MCF 10A (cell line): ENCODE data around the gene IFNLR1. TPM values are rescaled to one million over a fixed set of nuclear protein-coding genes. Genes with fewer than 3 reads are reported as not detected.

Experiments
- BruUV-seq: library from RNA; stranded (reverse); fragments of 400-500 nt; replicated peaks from 2 replicates; lab custom pipeline; 2021; lab: Mats Ljungman, UMichigan
- CTCF ChIA-PET: fragments of 300-600 bp; sonication (Branson Sonifier 250); formaldehyde crosslinking; extraction: SDS; loops from one replicate; lab custom pipeline; 2021; ENCODE audit warnings: antibody characterized with exemption, inconsistent platforms; lab: Yijun Ruan, JAX
- POLR2A ChIA-PET: fragments of 300-600, 350-650 bp; sonication (Branson Sonifier 250); formaldehyde crosslinking; extraction: SDS; loops from one replicate; lab custom pipeline; 2020; ENCODE audit warnings: antibody characterized with exemption, inconsistent platforms; lab: Yijun Ruan, JAX
- DNase-seq: peaks from one replicate; pipeline ENCODE4 v3.0.0-alpha.2; 2018; ENCODE audit not compliant: unreplicated experiment
- H3K27ac Mint-ChIP-seq: one replicate; pipeline ENCODE4 v1.8.0; 2022; ENCODE audit warnings: mild to moderate bottlenecking, low read depth, mixed read lengths; ENCODE audit not compliant: unreplicated experiment
- H3K27me3 Mint-ChIP-seq: one replicate; pipeline ENCODE4 v1.8.0; 2022; ENCODE audit warnings: mixed read lengths; ENCODE audit not compliant: insufficient read depth, unreplicated experiment
- H3K36me3 Mint-ChIP-seq: one replicate; pipeline ENCODE4 v1.8.0; 2022; ENCODE audit warnings: mild to moderate bottlenecking, moderate library complexity, mixed read lengths; ENCODE audit not compliant: insufficient read depth, unreplicated experiment
- H3K4me1 Mint-ChIP-seq: one replicate; pipeline ENCODE4 v1.8.0; 2022; ENCODE audit warnings: mixed read lengths; ENCODE audit not compliant: insufficient read depth, unreplicated experiment
- H3K4me3 Mint-ChIP-seq: one replicate; pipeline ENCODE4 v1.8.0; 2022; ENCODE audit warnings: mild to moderate bottlenecking, moderate library complexity, mixed read lengths; ENCODE audit not compliant: unreplicated experiment
- H3K9me3 Mint-ChIP-seq: one replicate; pipeline ENCODE4 v1.8.0; 2022; ENCODE audit warnings: mixed read lengths; ENCODE audit not compliant: unreplicated experiment
- intact Hi-C: fragments of 100-400 bp; cut with micrococcal nuclease; formaldehyde crosslinking; loops from 2 replicates; pipeline ENCODE4 v1.14.1; 2022
- total RNA-seq: library from RNA; stranded (reverse); gene quantifications from 2 replicates; pipeline ENCODE4 v1.2.3, GENCODE V29; 2022
- TF ChIP-seq, protein P1 (sequence below): fragments of 200-600 bp; IDR thresholded peaks from one replicate; pipeline ENCODE4 v1.8.0; 2022; ENCODE audit warnings: antibody characterized with exemption, mild to moderate bottlenecking; ENCODE audit not compliant: unreplicated experiment

IFNLR1 gene
- total RNA-seq, 1 experiment from 2014 or later = 0.19 TPM

DNA sequence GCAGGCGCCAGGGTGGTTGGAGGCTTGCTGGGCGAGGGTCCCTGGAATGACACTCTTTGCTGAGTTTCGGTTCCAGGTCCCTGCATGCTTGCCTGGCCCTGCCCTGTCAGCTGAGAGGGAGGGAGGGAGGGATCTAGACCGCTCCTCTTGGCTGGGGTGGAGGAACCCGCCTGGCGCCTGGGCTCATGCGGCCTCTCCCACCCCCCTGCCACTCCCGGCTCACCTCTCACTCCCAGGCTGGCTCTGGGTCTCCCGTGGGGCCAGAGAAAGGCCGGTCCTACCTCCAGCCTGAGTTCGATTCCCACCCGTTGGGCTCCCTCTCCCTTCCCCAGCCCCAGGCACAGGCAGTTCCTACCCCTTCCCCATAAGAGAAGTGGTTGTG, 19.0 kb upstream of the IFNLR1 start:
- Mint-ChIP-seq H3K4me3 (no peak overlapping the region), H3K27me3 (no peaks in the 10 kb centered on the region), H3K27ac (no peak overlapping the region), H3K36me3 (peaks cover 5% of the 10 kb centered on the region), H3K4me1 (peaks cover 21% of the 10 kb centered on the region), H3K9me3 (no peaks in the 10 kb centered on the region)
- DNase-seq = no peak
- intact Hi-C loops = loop anchor here (10.0 kb wide), 1 partner anchor 319 kb away; no protein-coding TSS in a partner anchor
- no TSS peak for BruUV-seq
- ChIA-PET CTCF (interaction anchor here (0.7 to 3.0 kb wide), 3 partner anchors 80 to 185 kb away, joined by 3 to 42 read pairs (median 4); no protein-coding TSS in a partner anchor), POLR2A (interaction anchor here (1.0 to 3.1 kb wide), 2 partner anchors 84 to 186 kb away, joined by 3 to 19 read pairs; no protein-coding TSS in a partner anchor)
- TF ChIP-seq, protein P1, sequence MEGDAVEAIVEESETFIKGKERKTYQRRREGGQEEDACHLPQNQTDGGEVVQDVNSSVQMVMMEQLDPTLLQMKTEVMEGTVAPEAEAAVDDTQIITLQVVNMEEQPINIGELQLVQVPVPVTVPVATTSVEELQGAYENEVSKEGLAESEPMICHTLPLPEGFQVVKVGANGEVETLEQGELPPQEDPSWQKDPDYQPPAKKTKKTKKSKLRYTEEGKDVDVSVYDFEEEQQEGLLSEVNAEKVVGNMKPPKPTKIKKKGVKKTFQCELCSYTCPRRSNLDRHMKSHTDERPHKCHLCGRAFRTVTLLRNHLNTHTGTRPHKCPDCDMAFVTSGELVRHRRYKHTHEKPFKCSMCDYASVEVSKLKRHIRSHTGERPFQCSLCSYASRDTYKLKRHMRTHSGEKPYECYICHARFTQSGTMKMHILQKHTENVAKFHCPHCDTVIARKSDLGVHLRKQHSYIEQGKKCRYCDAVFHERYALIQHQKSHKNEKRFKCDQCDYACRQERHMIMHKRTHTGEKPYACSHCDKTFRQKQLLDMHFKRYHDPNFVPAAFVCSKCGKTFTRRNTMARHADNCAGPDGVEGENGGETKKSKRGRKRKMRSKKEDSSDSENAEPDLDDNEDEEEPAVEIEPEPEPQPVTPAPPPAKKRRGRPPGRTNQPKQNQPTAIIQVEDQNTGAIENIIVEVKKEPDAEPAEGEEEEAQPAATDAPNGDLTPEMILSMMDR = no peak

DNA sequence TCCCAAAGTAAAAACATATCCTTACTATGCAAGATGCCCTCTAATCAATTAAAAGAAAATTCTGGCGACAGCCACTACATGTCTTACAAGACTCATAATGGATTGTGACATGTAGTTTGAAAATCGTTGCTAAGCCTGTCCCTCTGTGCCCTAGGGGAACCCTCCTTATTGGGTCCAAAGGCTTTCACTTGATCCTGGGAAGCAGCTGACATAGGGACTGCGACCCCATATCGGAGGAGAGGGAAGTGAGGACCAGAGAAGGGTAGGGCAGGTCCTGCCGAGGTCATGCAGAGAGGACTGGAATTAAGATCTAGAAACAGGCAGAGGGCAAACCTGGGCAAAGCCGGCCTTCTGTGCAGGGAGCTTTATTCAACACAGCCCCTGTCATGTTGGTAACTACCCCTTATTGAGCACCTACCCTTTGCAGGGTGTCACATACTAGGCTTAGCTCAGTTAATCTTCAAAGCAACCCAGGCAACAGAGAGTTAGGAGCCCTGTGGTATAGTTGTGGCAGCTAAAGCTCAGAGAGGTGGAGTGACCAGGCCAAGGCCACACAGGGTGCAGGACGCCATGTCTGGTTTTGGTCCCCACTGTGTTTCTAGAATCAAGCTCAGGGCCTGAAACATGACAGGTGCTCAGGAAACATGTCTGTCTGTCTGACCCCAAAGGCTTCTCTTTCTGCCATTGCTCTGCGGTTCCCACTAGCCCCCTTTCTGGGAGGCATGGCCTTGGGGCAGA, 18.4 kb upstream of the IFNLR1 start:
- ChIA-PET POLR2A (interaction anchor here (0.7 to 3.1 kb wide), 4 partner anchors 80 to 558 kb away, joined by 3 to 19 read pairs (median 6); no protein-coding TSS in a partner anchor), CTCF (interaction anchor here (0.7 to 3.0 kb wide), 7 partner anchors 55 to 187 kb away, joined by 3 to 42 read pairs (median 3); no protein-coding TSS in a partner anchor)
- BruUV-seq = no TSS peak
- Mint-ChIP-seq H3K9me3 (no peaks in the 10 kb centered on the region), H3K27ac (no peak overlapping the region), H3K4me1 (peaks cover 21% of the 10 kb centered on the region), H3K4me3 (no peak overlapping the region), H3K36me3 (peaks cover 5% of the 10 kb centered on the region), H3K27me3 (no peaks in the 10 kb centered on the region)
- TF ChIP-seq, protein P1 = no peak
- intact Hi-C loops = loop anchor here (10.0 kb wide), 1 partner anchor 319 kb away; no protein-coding TSS in a partner anchor
- no peak for DNase-seq

DNA sequence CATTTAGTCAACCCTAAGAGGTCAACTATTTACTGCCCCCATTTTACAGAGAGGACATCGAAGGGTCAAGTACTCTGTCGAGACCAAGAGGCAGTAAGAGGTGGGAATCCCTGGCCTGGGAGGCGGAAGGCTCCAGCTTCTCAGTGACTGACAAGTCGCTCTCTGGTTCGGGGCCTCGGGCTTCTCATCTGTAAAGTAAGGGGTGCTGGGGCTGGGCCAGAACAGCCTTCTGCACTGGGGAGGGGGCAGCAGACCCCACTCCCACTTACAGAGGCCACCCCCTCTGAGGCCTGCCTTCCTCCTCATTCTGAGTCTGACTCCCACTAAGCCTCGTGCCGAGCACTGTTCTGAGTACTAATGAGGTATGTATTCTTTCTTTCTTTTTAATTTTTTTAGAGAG, 17.0 kb upstream of the IFNLR1 start:
- BruUV-seq = no TSS peak
- CTCF ChIA-PET = interaction anchor here (0.6 to 3.0 kb wide), 19 partner anchors 32 to 415 kb away, joined by 3 to 42 read pairs (median 3); partner anchors contain the start of gene STPG1
- no peaks in the 10 kb centered on the region for H3K27me3 Mint-ChIP-seq
- no peak for DNase-seq
- TF ChIP-seq, protein P1 = no peak
- no peaks in the 10 kb centered on the region for H3K9me3 Mint-ChIP-seq
- peak overlapping the region; percentile 71 for H3K27ac Mint-ChIP-seq
- POLR2A ChIA-PET = interaction anchor here (0.7 to 3.1 kb wide), 20 partner anchors 33 to 645 kb away, joined by 3 to 19 read pairs (median 4); partner anchors contain the start of genes GRHL3 and ID3
- peaks cover 5% of the 10 kb centered on the region for H3K36me3 Mint-ChIP-seq
- peaks cover 21% of the 10 kb centered on the region for H3K4me1 Mint-ChIP-seq
- intact Hi-C loops = loop anchor here (10.0 kb wide), 1 partner anchor 321 kb away; no protein-coding TSS in a partner anchor
- no peak overlapping the region for H3K4me3 Mint-ChIP-seq

DNA sequence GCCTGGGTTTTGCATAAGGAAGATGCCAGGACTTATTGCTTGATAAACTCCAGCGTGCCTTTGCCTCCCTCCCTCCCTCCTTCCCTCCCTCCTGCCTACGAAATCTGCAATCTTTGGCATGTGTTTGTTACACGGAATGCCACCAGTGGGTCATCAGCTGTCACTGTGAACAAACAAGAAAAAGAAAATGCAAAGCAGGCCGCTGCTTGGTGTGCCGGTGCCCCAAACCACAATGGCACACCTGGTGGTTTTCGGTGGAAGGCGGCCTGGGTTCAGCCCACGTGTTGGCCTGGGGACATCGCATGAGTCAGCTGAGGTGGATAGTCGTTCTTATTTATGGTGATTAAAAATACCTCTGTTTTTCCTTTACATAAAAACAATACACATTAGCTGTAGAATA, 16.3 kb upstream of the IFNLR1 start:
- H3K36me3 Mint-ChIP-seq = peaks cover 5% of the 10 kb centered on the region
- no peaks in the 10 kb centered on the region for H3K27me3 Mint-ChIP-seq
- TF ChIP-seq, protein P1 = no peak
- H3K4me3 Mint-ChIP-seq = no peak overlapping the region
- no peaks in the 10 kb centered on the region for H3K9me3 Mint-ChIP-seq
- BruUV-seq = no TSS peak
- POLR2A ChIA-PET = interaction anchor here (0.7 to 3.1 kb wide), 22 partner anchors 34 to 644 kb away, joined by 3 to 19 read pairs (median 4); partner anchors contain the start of genes GRHL3 and ID3
- peaks cover 21% of the 10 kb centered on the region for H3K4me1 Mint-ChIP-seq
- CTCF ChIA-PET = interaction anchor here (0.6 to 3.0 kb wide), 17 partner anchors 33 to 210 kb away, joined by 3 to 42 read pairs (median 3); partner anchors contain the start of gene STPG1
- H3K27ac Mint-ChIP-seq = peak overlapping the region; percentile 71
- intact Hi-C loops = loop anchor here (1.0 to 10.0 kb wide), 2 partner anchors 53 to 321 kb away; no protein-coding TSS in a partner anchor
- peak; percentile 86 for DNase-seq
